NCI-H146 treated with DMSO at 0.1 percent for 48 hours (cell line): ENCODE measurements around the gene DUSP1.
"Not testable (repeated sequence)": the region's sequence is repeated elsewhere in the genome, so short reads cannot be mapped to it uniquely, and the experiment has no call there.

Source experiments
- DNase-seq: peaks from one replicate; lab custom pipeline; 2025; ENCODE audit not compliant: unreplicated experiment; lab: John Stamatoyannopoulos, UW

Gene DUSP1

DNA sequence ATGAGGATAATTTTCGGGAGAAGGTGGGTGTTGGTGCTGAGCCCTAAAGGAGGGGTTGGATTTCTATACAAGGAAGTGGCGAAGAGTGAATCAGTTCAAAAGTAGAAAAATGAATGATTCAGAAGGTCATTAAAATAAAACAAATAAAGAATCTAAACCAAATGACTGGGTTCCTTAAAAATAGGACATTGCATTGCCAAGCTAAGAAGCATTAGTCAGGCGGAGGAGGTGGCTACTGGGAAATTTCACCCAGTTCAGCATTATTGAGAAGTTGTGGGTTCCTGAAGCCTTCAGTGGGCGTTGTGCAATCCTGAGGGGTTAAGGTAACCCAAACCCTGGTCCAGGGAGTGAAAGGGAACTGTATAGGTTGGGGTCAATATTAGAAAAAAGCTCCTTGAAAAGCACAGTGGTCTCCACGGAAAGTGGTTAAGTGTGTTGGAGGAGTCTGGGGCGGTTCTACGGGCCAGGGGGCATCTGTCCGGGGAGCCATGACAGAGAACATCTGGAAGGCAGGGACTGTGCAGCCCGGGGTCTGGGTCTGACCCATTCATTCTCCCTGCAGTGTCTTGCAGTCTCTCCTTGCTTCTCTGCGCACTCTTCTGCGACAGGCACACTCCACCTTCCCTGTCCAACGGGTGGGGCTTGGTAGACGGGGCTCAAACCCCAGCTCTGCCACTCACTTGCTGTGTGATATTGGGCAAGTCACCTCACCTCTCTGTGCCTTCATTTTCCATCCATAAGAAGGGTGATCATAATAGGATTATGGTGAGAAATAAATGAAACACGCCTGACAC is 27.6 kb upstream of the DUSP1 start:
- DNase-seq: no peak

DNA sequence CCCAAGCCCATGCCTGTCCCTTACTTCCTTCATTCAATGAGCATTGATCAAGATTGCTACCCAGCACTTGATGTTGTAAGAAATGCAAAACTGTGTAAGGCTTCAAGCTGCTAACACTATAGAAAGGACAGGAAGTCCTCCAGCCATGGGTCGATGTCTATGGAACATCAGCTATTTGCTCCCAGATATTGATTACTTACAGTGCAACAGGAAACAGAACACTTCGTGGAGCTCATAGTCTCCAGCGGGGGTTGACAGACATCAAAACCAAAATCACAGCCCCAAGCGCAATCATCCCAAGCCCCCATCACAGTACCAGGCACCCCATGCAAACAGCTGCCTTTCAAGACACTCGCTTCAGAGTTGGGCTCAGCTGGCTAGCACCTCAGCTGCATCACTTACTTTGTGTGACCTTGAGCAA is 26.8 kb upstream of the DUSP1 start:
- DNase-seq: peak; percentile 0

DNA sequence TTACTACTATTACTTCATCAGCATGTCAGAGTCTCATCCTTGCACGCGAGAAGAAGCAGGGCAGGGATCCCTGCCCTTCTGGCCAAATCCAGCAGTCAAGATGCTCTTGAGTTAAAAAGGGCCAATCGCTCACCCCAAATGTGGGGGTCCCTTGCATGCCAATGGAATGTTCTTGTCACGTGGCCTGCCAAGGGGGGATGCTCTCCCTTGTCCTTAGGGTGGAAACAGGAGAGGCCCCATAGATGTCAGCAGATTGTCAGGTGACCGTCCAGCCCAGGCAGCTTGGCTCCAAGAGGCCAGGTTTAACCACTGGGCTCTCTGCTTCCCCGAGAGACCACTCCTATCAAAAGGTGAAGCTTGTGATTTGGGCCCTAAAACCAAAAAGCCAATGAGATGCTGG is 25.3 kb upstream of the DUSP1 start:
- DNase-seq: no peak

DNA sequence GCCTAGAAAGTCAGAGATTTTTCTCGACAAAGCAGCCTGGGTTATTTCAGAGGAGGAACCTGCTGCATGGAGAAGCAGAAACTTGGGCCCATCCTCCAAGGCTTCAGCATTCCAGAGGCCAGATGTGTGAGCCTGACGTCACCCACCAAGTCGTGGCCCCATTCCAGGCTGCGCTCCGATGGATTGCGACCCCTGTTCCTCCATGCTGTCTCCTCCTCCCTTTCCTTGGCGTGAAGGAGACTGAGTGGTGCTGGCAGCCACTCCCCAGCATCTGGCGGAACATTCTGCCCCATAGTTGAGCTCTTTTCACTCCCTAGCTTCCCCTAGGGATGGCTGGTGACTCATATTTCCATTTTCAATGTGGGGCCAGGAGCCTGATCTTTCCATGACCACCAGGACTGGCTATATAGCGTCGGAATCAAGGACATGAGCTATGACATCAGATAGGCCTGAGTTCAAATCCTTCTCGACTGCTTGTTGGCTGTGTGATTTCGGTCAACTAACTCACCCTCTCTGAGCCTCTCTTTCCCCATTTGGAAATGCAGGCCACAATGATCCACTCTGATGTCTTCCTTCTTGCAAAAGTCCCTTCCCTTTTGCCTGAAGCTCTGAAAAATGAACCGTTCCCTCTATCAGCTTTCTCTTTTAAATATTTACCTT is 24.5 kb upstream of the DUSP1 start:
- DNase-seq: no peak

DNA sequence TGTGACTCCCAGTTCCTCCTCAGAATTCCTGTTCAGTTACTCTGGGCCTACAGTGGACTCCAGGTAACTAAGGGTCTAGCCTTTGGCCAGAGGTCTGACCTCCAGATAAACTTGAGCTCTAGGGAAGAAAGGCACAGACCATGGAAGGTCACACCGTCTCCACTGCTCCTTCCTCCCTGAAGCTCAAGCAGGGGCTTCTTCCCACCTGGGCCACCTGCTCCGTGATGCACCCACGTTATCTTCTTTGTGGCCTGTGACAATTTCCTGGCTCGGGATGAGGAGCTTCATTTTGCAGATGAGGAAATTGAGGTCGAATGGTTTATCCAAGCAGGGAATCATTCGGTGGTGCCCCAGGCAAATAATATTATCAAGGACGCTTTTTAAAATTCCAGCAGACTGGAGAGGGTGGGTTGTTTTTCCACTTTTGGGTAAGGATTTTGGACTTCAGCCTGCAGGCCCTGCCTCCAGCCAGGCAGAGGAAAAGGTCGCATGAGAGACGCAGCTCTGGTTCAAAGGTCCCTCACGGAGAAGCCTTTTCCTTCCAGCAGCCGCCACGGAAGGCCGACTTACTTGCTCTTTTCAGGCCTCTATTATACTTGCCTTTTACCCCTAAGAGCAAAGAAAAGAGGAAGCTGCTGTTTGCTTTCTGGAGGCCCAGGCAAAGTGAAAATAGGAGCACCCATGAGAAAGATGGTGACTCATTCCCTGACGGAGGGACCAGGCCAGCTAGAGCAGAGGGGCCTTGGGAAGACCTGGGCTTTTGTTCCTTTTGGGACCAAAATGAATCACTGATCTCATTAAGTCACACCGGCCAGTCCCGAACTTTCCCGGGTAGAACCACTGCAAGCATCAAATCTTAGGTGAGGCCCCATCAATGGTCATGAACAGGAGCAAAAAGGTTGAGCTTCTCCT is 22.8 kb upstream of the DUSP1 start:
- DNase-seq: no peak

DNA sequence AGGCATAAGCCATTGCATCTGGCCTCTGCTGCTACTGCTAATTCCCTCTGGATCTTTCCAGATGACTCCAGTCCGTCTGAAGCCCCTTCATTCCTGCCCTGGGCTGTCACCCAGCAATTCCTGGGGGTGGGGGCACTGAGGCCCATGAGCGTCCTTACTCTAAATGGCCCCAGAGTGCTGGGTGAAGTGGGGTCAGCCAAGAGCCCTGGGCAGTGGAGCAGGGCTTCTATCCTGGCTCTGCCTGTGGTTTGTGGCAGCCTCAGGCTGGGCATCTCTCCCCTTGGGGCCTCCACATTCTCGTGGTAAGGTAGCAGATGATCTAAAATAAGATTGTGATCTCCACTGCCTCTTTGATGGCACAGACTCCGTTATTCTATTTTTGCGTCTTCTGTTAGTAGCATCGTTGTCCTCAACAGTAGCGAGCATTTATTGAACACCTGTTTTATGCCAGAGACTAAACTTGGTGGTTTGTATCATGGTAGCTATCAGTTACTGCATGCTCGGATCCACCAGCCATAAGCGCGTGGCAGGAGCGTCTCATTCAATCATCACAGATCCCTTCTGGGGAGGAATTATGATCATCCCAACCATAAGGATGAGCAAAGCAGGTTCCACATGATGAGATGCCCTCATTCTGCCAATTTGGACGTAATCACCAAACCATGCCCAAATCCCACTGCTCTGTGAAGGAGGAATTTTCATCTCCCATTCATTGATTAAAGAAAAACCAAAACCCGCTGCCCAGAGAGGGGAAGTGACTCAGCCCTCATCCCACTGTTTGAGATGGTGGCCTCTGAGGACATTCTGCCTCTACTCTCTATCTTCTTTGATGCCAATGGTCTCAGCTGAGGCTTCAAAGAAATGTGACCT is 21.9 kb upstream of the DUSP1 start:
- no peak for DNase-seq

DNA sequence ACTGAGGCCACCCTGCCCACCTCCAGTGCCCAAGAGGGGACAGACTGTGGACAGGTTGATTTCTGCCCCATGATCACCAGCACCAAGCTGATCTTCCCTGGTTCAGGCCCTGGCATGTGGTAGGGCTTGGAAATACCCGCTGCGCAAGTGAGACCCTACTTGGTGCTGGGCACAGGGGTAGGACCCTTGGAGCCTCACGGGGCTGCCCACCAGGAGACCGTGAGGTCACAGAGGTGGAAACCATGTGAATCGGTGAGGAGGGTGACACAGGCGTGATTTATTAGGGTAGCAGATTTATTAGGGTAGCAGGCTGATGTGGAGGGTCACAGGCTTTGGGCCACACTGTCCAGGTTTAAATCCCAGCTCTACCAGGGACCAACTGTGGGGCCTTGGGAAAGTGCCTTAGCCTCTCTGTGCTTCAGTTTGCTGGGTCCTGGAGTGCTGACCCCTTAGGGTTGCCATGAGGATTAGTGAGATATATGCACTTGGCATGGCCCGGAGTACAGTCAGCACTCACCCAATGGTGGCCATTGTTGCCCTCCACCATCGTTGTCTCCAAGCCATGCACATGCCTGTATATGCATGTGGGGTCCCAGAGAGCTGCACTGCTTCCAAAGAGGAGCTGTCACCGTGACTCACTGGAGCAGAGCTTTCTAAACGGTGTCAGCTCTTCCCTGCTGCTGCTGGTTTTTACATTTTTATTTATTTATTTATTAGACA is 20.9 kb upstream of the DUSP1 start:
- no peak for DNase-seq

DNA sequence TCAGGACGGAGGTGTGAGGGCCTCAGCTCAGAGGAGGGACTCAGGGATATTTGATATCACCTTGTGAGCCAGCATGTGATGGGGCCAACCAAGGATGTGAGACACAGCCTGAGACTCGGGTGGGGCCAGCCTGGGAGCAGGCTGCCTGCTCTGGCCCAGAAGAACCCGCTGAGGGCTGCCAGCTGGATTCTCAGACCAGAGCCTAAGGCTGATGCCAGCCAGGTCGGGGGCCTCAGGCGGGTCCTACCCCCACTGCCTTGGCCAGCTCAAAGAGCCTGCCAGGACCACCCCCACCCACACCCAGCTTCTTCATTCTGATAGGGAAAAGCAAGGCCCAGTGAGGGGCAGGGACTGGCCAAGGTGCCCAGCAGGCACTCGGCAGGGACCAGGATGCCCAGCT is 20.3 kb upstream of the DUSP1 start:
- no peak for DNase-seq

DNA sequence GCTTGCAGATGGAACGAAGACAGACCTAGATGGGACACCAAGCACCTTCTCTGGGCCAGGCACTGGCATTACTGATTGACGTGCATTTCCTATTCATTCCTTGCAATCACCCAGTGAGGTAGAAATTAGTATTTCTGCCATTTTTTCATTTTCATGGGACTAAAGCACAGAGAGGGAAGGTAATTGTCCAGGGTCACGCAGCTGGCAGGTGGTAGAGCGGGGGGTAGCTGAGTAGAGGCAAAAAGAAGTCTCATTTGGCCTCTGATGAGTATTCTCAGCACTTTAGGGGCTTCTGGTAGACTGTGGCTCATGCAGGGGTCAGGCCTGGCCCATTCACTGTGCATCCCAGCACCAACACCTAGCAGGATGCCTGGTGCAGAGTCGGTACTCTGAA is 19.5 kb upstream of the DUSP1 start:
- no peak for DNase-seq

DNA sequence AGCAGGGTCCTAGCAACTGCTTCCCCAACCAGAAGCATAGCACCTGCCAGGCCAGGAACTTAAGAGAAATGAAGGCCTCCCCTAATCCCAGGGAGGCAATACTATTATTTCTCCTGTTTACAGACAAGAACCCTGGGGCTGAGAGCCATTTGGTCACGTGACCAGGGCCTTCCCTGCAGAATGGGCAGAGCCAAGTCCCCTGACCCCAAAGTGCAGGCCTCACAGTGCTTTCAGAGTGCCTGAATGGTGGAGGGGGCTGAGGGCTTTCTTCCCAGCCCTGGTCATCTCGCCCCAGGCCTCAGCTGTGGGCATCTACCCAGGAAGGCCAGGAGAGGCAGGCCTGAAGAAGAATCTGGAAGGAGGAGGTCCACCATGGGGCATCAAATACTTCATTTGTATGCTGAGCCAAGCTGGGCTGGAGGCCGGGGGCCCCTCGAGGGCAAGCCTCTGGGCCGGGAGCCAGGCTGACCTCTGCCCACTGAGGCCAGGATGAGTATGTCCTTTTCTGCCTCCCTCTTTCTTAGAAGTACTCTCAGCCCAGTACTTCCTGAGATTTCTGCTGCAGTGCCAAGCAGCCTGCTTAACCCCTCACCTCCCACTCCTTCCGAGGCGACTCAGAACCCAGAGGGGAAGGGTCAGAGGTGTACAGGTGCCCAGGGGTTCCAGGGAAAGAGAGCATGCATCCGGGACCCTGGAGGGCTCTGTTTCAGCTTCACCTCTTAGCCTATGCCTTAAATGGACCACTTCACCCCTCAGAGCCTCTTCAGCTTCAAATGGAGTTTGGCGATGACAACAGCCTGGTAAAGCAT is 18.9 kb upstream of the DUSP1 start:
- DNase-seq: no peak

DNA sequence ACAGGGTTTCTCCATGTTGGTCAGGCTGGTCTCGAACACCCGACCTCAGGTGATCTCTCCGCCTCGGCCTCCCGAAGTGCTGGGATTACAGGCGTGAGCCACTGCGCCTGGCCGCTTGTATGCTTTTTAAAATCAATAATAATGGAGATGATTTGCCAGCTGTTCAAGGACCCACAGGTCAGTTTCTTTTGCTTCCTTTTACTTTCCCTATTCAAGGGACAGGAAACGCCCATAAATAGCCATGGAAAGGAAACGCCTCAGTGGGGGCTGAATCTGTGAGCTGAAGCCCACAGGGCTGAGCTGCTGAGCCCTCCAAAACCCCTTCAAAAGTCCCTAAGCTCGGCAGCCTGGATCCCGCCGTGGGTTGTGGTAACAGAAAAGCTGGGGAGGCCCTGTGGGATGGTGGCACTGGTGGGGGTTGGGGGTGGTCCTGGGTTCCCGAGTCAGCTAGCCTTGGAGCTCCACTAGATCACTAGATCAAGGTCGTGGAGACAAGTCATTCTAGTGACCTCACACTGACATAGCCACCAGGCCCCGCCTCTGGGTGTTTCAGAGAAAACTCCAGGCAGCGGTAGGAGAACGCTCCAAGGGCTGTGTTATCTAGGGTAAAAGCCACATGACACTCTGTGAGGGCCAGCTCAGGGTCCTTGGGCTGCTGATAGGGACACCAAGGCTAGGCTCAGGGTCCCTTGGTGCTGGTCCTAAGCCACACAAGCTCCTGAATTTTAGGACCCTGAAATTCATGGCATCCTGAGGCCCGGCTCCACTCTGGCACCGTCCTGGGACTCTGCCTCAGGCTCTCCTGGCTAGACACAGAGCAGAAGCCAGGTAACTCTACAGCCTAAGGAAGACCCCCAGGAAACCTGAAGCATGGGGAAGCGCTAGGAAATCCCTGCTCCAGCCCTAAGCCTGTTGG is 18.0 kb upstream of the DUSP1 start:
- DNase-seq: no peak

DNA sequence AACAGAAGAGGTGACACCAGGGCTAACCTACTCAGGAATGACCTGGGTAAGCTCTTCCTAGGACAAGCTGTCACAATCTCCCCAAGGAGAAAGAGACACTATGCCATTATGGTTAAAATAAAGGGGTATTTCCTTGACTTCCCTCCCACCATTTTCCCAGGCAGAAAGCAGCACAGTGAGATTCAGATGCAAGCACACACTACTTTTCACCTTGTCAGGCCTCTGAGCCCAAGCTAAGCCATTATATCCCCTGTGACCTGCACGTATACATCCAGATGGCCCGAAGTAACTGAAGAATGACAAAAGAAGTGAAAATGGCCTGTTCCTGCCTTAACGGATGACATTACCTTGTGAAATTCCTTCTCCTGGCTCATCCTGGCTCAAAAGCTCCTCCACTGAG is 16.5 kb upstream of the DUSP1 start:
- DNase-seq: not testable (repeated sequence)

DNA sequence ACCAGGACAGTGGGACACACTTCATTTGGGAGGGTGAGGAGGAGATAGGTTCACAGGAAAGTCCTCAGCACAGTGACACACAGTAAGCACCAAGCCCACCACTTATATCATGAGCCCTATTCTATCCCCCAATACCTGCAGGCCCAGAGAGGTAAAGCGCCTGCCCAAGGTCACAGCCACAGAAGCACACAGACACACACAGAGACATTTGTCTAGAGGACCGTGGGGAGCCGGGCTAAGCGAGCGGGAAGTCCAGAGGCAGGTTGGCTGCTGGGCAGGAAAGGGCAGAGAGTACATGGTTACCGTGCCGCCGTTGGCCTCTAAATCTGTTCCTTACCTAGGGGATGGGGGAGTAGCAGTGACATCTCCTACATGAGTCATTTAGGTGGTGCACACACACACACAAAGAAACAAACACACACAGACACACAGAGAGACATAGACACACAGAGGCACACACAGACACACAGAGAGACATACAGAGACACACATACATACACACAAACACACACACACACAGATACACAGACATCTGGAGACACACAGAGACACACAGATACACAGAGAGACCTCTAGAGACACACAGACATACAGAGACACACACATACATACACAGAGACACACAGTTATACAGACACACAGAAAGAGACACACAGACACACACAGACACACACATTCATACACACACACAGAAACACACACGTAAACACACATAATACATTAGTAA is 15.9 kb upstream of the DUSP1 start:
- no peak for DNase-seq

DNA sequence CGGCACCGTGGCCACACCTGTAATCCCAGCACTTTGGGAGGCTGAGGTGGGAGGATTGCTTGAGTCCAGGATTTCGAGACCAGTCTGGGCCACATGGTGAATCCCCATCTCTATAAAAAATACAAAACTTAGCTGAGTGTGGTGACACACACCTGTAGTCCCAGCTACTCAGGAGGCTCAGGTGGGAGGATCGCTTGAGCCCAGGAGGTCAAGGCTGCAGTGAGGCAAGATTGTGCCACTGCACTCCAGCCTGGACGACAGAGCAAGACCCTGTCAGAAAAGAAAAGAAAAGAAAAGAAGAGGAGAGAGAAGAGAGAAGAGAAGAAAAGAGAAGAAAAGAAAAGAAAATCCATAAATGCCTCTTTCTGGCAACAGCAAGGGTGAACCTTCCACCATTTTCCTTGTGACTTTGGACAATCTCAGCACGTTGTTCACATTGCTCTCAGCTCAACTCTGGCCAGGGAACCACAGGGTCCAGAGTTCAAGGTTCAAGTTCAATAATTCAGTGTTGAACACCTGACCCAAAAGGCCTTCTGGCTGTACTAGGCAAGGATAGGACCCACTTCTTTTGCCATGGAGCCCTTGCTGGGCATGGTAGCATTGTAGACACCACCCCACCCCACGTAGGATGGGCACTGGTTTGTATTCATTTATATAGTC is 14.6 kb upstream of the DUSP1 start:
- DNase-seq: no peak

DNA sequence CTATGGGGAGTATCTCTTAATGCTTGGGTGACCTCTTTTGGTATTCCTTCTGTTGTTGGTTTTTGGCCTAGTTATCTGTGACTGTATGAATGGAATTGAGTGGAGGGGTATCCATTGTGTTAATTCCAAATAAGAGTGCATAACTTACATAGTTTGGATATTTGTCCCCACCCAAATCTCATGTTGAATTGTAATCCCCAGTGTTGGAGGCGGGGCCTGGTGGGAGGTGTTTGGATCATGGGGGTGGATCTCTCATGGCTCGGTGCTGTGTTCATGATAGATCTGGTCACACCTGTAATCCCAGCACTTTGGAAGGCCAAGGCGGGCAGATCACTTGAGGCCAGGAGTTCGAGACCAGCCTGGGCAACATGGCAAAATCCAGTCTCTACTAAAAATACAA is 13.2 kb upstream of the DUSP1 start:
- not testable (repeated sequence) for DNase-seq

DNA sequence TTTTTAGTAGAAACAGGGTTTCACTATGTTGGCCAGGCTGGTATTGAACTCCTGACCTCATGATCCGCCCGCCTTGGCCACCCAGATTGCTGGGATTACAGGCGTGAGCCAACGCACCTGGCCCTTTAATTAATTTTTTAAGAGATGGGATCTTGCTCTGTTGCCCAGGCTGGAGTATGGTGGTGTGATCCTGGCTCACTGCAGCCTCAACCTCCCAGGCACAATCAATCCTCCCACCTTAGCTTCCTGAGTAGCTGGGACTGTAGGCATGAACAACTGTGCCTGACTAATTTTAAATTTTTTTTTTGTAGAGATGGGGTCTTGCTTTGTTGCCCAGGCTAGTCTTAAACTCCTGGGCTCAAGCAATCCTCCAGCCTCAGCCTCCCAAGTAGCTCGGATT is 12.3 kb upstream of the DUSP1 start:
- not testable (repeated sequence) for DNase-seq
